COLO668 (cell line): ENCODE measurements around the gene SPIN2B.
"Not testable (repeated sequence)": the region's sequence is repeated elsewhere in the genome, so short reads cannot be mapped to it uniquely, and the experiment has no call there.

Experiments
- DNase-seq: peaks from one replicate; lab custom pipeline; 2025; ENCODE audit not compliant: unreplicated experiment; lab: John Stamatoyannopoulos, UW

SPIN2B gene

GRCh38 chrX:57121162-57121755, at the start of gene SPIN2B:
SPIN2B (minus strand) TSS chrX:57121548.
- peak; percentile 83 for DNase-seq

DNA sequence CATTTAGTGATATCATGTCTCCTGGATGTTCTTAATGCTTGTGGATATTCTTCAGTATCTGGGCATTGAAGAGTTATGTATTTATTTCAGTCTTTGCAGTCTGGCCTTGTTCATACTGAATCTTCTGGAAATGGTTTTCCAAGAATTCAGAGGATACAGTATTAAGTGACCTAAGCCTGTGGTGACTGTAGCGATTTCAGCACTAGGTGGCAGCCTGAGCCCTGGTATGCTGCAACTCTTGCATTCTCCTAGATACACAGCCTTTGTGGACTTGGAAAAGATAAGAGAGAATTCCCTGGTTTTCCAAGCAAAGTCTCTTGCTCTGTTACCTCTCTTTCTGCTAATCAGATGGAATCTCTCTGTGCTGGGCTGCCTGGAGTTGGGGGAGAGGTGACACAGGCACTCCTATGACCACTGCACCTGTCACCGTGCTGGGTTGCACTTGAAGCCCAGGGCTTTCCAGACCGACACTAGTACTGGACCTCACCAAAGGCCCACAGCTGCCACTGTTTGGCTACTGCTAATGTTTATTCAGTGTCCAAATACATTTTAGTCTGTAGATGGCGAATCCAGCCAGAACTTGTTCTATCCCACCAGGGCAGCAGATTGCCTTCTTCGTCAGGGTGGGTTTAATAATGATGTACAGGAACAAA, 35.2 kb upstream of the SPIN2B start:
- DNase-seq = peak; percentile 43

DNA sequence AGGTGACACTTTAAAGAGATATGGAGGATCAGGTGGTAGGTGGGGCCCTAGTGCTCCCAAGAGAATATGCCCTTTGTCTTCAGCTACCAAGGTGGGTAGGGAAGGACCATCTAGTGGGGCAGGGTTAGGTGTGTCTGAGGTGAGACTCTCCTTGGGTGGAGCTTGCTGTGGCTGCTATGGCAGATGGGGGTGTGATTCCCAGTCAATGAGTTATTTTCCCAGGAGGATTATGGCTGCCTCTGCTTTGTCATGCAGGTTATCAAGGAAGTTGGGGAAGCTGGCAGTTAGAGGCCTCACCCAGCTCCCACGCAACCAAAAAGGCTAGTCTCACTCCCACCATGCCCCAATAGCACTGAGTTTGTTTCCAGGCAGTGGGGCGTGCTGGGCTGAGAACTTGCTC, 33.8 kb upstream of the SPIN2B start:
- no peak for DNase-seq

GRCh38 chrX:57152222-57152621, 30.9 kb upstream of the SPIN2B start:
- not testable (repeated sequence) for DNase-seq

GRCh38 chrX:57138674-57139073, 17.3 kb upstream of the SPIN2B start:
- DNase-seq = no peak

GRCh38 chrX:57137501-57137900, 16.2 kb upstream of the SPIN2B start:
- DNase-seq = no peak

DNA sequence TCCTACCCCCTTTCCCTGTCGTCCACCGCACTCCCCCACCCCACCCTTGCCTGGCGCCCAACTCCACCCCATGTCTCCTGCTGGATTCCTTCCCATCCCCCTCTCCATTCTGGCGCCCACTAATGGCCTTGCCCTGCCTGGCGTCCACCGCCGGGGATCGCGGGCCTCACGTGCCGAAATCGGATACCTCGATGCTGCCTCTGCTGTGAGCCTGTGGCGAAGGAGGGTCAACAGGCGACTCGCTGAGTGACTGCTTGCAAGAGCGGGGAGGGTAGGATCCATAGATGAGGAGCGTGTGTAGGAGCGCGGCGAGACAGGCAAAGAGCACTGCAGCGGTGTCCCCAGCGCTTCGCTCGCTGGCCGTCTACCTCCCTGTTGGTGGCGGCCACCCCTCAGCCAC, 15.7 kb upstream of the SPIN2B start, which contains the start of gene SPIN2A:
TSS of gene SPIN2A (minus strand) at position 325 of the 400 bp plus-strand sequence. CDS start 800 bp downstream, outside the sequence.
- DNase-seq = not testable (repeated sequence)

DNA sequence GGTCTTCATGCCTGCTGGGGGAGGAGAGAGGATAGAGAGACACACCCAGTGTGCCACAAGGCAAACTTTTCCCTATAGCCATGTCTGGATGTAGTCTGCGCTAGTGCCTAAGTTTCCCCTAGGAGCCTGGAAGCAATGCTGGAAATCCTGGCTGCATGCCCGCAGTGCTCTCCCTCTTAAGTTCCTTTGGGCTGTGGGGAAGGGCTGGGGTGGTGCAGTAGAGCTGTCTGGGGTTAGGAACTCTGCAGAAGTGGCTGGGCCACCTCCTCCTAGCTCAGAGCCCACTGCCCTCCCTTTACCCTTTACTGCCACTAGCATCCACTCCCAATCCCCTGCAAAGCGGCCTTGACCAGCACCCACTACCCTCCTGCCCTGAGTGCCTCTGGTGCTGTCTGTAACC, 15.2 kb upstream of the SPIN2B start:
- DNase-seq = not testable (repeated sequence)

- DNase-seq = no peak
Observed at GRCh38 chrX:57135287-57135686, 13.9 kb upstream of the SPIN2B start.

DNA sequence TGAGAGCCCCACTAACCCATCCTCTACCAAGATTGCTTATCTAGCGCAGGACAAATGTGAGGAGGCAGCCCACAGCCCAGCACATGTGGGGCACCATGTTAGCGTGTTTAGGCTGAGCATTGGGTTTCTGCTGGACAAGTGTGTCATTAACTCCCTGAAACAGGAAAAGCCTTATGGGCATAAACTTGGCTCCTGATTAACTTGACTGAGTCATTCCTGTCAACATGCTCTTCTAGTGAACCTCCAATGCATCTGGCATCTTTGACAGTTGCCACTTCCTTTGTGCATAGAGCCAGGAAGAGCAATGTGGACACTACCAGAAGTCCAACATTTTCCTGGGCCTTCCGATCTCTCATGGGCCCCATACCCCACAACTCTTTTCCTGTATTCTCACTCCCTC, 13.4 kb upstream of the SPIN2B start:
- no peak for DNase-seq

DNA sequence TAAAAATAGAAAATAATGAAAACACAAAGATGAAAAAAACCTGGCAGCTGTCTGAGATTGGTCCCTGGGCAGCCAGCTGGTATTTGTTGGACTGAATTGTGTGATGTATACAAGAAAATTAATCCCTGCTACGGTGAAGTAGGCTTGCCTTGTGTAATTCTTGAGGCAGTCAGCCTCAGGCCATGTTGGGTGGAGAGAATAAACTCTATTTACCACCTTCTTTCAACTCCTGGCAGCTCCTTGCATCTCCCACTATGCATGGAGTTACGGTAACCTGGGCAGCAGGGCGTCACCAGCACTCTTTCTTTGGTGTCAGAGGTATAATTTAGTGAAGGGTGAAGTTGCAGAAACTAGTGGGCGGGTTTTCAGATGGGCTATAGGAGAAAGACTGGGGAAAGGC, 12.4 kb upstream of the SPIN2B start:
- no peak for DNase-seq

DNA sequence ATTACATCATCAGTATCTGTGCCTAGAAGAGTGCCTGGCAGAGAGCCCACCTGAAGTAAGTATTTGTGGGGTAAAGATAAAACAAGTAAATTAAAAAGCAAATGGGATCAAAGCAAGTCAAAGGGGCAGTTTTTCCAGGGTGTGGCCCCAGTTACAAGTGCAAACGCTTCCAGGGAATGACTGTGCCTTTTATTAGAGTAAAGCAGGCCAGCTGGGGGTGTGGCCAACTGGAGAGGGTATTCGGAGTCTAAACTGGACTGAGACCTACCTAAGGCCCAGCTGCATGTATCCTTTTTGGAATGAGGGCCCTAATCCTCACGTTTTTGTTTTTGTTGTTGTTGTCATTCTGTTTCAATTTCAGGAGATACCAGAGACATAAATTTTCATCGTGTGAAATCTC, 11.9 kb upstream of the SPIN2B start:
- not testable (repeated sequence) for DNase-seq

- DNase-seq = no peak
Observed at GRCh38 chrX:57132046-57132445, 10.7 kb upstream of the SPIN2B start.

- no peak for DNase-seq
Observed at GRCh38 chrX:57121816-57122215, 468 bp upstream of the SPIN2B start.

DNA sequence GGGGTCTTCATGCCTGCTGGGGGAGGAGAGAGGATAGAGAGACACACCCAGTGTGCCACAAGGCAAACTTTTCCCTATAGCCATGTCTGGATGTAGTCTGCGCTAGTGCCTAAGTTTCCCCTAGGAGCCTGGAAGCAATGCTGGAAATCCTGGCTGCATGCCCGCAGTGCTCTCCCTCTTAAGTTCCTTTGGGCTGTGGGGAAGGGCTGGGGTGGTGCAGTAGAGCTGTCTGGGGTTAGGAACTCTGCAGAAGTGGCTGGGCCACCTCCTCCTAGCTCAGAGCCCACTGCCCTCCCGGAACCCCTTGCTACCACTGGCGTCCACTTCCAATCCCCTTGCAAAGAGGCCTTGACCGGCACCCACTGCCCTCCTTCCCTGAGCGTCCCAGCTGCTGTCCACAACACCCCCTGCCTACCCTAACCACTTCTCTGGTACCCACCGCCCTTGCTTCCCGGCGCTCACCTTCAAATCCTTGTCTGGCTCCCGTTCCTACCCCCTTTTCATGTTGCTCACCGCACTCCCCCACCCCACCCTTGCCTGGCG, 658 bp downstream of the SPIN2B start:
- DNase-seq = not testable (repeated sequence)

- DNase-seq = no peak
Observed at GRCh38 chrX:57119416-57119815, 1.9 kb downstream of the SPIN2B start.

DNA sequence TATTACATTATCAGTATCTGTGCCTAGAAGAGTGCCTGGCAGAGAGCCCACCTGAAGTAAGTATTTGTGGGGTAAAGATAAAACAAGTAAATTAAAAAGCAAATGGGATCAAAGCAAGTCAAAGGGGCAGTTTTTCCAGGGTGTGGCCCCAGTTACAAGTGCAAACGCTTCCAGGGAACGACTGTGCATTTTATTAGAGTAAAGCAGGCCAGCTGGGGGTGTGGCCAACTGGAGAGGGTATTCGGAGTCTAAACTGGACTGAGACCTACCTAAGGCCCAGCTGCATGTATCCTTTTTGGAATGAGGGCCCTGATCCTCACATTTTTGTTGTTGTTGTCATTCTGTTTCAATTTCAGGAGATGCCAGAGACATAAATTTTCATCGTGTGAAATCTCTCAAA, 3.8 kb downstream of the SPIN2B start:
- DNase-seq = not testable (repeated sequence)

DNA sequence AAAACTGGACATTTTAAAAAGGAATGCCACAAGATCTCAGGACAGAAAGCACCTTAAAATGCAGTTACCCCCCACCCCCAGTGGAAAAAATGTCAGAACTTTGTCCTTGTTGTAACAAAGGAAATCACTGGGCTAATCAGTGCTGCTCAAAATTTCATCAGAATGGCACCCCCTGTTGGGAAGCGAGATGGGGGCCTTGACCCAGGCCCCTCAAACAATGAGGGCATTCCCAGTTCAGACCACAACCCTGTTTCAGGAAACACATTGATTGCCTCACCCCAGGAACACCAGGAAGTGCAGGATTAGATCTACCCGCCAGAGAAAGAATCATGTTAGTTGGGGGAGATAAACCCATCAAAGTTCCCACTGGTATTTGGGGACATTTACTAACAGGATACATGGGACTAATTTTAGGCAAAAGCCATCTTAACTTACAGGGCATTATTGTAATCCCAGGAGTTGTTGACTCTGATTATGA, 16.4 kb downstream of the SPIN2B start:
- no peak for DNase-seq

GRCh38 chrX:57104406-57104805, 16.9 kb downstream of the SPIN2B start:
- DNase-seq = no peak

DNA sequence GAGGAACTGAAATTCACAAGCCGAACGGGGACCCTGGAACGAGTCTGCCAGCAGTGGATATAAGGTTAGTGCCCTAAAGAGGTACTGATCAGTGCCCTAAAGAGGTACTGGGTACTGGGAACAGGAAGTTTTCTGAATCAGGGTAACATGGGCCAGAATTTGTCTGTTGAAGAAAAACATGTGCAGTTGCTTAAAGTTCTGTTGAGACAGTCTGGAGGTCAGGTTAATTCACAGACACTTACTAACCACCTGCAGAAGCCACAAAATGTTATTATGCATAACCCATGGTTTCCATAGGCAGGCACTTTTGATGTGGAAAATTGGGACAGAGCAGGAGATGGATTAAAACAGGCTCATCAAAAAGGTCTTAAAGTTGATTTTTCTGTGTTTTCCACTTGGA, 17.9 kb downstream of the SPIN2B start:
- DNase-seq = no peak

GRCh38 chrX:57102918-57103317, 18.4 kb downstream of the SPIN2B start:
- DNase-seq = not testable (repeated sequence)

- DNase-seq = no peak
Observed at GRCh38 chrX:57083143-57083542, 38.2 kb downstream of the SPIN2B start.
